Cardiac septum (tissue), 1 donor: ENCODE data around the gene PDE8B. TPM values are rescaled to one million over a fixed set of nuclear protein-coding genes. Genes with fewer than 3 reads are reported as not detected.

Experiments
- DNase-seq: peaks from one replicate; pipeline ENCODE4 v3.0.0-alpha.2; 2020; ENCODE audit warnings: low spot score
- intact Hi-C: fragments of 100-400 bp; cut with DNase I; formaldehyde crosslinking; loops from one replicate; pipeline ENCODE4 v1.14.0; 2022
- total RNA-seq: library from RNA; stranded (reverse); fragmentation: NEBNext Ultra II Directional; extraction: Animal tissue kit (Norgen Biotek cat#: 25700); gene quantifications from one replicate; pipeline ENCODE4 v1.2.1, GENCODE V29; 2021
- donor health status: DM: no; HTN: no; CAD: no.

The PDE8B gene
- total RNA-seq, 1 donor from 2014 or later, result 5.7 TPM

DNA sequence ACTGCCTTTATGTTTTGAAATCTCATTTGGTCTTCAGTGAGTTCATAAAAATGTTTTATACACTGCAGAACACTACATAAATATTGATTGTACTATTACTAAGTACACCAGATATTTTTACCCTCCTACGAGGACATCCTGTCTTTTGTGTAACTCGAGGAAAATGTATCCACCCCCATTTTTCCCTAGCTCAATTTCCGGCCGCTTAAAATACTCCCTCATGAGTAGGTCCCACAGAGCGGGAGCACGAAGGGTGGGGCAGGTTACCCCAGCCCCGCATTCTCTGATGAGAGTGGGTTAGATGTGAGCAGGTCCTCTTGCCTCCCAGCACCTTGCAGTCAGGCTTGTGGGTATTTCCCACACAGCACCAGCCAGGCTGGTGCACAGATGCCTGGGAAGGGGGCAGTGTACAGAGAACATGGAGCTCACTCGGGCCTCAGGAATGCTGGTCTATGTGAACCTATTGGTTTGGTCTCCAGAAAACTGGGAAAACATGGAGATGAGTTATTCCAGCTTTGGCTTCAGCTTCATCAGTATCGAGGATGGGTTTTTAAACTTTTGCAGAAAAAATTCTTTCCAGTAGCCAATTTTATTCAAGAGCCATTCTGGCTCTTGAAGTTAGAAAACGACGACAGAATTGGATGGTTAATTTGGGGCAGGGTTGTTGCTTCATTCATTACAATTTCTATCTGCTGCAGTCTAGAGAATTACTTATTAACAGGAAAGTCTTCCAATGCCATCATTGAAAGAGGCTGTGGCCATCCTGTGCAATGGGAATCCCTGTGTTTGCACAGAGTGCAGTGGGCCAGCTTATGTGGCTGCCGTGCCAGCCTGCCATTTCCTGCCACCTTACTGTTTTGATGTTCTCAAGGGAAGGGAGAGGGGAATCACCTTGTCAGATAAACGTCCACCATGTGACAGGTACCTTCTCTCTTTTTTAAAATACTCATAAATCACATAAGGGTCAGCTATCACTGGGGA is 208.4 kb downstream of the PDE8B start:
- intact Hi-C loops, result no loop called here
- no peak for DNase-seq

DNA sequence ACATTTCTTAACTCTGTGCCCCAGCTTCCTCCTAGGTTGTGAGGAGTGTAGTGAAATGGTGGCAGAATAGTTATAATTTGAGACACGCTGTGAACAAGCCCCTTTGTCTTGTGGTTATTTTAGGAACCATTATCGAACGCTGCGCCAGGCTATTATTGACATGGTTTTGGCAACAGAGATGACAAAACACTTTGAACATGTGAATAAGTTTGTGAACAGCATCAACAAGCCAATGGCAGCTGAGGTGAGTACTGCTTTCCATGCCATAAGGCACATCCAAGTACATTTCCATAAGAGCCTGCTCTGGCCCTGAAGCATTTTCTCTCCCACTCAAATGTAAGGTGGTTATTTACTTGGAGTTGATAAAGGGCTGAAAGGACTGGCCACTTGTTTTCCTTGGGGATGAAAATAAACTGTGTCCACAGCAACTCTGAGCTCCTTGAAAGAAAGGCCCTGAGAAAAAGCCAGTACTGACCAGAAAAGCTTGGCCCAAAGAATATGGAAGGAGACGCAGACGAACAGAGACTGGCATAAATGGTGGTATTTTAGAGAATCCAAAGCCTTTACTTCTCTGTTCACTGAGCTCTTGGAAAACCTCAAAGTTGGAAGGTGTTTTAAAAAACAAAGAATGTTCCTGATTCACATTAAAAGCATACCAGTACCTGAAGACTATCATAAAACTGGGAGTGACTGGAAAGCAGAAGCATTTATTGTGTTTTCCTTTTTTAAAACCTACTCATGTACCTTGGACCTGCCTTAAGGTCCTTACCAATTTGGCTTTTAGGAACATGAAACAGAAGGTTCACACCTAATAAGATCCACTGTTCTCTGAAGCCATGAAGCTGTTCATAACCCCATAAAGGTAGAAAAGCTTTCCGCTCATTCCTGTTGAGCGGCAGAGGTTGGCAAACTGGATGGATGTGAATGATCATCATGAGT is 209.4 kb downstream of the PDE8B start:
- no peak for DNase-seq
- intact Hi-C loops, result no loop called here

DNA sequence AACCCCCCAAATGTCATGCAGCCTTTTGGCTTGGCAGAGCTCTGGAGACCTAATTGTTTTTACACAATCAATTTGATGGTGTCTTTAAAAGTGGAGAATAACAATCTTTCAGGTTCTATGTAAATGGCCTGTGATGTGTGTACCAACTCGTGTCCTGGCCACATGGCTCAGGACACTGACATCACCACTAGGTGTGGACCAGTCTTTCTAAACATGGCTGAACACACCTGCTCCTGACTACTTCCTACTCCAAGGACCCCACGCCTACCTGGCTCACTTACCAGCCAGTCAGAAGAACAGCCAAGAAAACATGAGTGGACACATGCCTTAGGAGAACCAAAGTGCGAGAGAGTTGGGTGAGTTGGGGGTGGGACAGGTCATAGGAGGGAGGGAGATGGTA is 210.5 kb downstream of the PDE8B start:
- intact Hi-C loops, result no loop called here

DNA sequence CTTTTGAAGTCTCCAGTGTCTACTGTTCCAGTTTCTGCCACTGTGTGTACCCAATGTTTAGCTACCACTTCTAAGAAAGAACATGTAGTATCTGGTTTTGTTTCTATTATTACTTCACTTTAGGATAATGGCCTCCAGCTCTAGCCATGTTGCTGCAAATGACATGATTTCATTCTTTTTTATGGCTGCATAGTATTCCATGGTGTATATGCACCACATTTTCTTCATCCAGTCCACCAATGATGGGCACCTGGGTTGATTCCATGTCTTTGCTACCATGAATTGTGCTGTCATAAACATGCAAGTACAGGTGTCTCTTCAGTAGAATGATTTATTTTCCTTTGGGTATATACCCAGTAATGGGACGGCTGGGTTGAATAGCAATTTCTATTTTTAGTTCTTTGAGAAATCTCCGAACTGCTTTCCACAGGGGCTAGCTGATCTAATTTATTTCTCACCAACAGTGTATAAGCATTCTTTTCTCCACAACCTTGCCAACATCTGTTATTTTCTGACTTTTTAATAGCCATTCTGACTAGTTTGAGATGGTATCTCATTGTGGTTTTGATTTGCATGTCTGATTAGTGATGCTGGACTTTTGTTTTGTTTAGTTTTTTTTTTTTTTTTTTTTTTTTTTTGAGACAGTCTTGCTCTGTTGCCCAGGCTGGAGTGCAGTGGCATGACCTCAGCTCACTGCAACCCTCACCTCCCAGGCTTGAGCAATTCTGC is 212.7 kb downstream of the PDE8B start:
- no peak for DNase-seq
- intact Hi-C loops, result no loop called here

More for the DNA sequence above, 210.5 kb downstream of the PDE8B start:
- no peak for DNase-seq

DNA sequence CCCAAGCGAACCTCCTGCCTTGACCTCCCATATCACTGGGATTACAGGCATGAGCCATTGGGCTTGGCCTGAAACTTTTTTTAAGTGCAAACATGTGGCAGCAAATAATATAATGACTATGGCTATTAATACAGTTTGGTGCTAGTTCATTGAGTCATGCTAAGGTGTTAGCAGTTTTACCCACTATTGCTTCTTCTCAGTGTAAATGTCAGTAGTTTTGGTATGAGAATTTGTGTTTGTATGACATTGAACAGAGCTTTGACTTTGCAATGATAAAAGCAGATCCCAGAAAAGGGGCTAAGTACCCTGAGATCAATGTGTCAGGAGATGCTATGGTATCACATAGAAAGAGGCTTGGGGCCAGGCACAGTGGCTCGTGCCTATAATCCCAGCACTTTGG is 214.4 kb downstream of the PDE8B start:
- DNase-seq, result no peak
- intact Hi-C loops, result no loop called here

DNA sequence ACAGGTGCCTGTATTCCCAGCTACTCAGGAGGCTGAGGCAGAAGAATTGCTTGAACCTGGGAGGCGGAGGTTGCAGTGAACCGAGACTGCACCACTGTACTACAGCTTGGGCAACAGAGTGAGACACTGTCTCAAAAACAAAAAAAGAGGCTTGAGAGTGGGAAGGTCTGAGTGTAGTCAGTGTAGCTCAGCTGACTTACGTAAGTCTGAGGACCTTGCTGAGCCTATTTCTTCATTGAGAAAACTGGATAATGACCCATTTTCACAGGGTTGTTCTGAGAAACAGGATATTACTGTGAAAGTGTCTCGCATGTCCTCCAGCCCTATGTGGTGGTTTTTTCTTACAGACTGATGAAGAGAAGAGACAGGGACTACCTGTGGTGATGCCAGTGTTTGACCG is 214.9 kb downstream of the PDE8B start:
- no peak for DNase-seq
- intact Hi-C loops, result no loop called here

DNA sequence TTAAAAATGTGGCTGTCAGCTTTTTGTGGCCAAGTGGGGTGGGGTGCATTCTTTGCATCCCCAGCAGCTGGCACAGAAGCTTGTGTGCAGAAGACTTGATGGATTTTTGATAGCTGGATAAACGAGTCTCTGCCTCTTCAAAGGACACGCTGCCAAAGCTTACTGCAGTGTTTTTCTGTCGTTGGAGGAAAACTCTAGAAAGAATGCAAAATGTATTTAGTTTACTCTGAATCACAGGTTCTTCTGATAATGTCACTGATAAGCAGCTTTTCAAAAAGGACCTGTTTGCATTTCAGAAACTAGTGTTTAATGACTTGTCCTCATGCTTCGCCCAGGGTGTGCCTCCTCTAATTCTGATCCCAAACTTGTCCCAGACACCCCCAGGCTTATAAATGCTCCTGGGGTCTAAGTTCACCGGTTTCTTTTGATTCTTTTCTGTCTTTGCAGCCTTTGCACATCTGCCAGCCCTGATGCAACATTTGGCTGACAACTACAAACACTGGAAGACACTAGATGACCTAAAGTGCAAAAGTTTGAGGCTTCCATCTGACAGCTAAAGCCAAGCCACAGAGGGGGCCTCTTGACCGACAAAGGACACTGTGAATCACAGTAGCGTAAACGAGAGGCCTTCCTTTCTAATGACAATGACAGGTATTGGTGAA is 215.6 kb downstream of the PDE8B start:
- intact Hi-C loops, result no loop called here
- no peak for DNase-seq

DNA sequence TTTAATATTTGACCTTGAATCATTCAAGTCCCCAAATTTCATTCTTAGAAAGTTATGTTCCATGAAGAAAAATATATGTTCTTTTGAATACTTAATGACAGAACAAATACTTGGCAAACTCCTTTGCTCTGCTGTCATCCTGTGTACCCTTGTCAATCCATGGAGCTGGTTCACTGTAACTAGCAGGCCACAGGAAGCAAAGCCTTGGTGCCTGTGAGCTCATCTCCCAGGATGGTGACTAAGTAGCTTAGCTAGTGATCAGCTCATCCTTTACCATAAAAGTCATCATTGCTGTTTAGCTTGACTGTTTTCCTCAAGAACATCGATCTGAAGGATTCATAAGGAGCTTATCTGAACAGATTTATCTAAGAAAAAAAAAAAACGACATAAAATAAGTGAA is 216.2 kb downstream of the PDE8B start:
- intact Hi-C loops, result no loop called here
- DNase-seq, result no peak

DNA sequence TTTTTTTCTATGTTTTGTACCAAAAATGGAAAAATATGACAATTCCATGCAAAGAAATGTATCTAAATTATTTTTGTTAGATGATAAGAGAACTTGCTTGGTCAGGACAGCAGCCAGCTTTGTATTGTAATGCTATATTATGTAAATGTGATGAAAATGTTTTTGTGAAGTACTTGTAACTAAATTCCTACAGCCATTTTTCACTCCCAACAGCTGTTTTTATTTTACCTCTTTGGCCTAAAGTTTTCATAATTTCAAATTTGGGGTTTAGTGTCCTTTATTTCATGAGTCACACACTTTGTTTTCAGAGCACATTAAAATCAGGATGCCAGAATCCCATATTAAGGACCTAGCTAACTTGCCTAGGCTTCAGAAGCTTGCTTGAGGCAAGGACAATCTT is 217.5 kb downstream of the PDE8B start:
- intact Hi-C loops, result no loop called here
- DNase-seq, result no peak

DNA sequence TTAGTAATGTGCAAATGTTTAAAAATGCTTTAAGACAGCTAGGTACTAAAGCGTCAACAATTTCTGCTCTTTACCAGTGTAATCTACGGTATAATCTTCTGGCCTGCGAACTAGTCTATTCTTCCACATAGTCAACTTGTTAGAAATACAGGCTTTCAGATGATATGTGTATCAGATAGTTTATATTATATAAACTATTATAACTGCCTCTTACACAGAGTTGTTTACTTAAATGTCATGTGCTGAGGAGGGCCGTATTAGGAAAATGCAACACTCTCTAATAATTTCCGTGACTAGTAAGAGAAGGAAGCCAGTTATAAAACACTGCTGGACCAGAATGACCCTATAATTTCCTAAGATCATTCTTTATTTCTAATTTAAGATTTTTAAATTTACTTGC is 218.0 kb downstream of the PDE8B start:
- intact Hi-C loops, result no loop called here
- DNase-seq, result no peak

DNA sequence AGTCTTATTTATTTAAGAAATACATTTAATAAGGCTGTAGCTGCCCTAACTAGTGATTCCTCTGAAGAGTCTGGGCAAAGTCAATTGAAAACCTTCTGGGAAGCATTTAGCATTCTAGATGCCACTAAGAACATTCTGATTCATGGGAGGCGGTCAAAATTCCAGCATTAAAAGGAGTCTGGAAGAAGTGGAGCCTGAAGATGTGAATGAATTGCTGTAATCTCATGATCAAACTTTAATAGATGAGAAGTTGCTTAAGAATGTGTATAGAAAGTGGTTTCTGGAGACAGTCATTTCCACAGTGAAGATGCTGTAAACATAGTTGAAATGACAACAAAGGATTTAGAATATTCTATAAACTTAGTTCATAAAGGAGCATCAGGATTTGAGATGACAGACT is 220.2 kb downstream of the PDE8B start:
- no peak for DNase-seq
- intact Hi-C loops, result no loop called here

DNA sequence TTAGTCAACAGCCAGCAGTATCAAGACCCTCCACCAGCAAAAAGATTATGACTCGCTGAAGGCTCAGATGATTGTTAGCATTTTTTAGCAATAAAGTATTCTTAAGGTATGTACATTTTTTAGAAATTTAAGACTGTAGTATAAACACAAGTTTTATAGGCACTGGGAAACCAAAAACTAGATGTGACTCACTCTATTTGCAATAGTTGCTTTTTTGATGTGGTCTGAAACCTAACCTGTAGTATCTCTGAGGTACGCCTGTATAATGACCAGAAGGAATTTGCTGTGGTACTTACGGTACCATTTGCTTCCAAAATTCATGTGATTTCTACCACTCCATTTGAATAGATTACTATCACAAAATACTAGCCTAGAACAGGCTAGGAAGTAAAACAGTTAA is 220.8 kb downstream of the PDE8B start:
- intact Hi-C loops, result no loop called here
- no peak for DNase-seq

DNA sequence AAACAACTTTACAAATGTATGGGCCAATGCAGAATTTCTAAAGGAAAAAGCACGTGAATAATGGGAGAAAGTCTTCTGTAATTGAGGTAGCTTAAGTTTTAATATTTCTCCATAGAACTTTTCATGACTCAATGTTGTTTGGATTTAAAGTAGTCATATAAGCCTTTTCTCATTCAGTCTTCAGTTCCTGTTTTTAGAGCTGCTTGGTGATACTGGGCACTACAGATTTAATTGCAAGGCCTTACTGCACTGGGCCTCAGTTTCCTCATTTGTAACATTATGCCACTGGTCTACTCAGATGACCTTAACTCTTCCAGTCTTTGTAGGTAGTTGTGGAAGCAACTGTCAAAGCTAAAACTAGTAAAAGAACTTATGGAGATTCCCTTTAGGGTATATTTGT is 221.2 kb downstream of the PDE8B start:
- no peak for DNase-seq
- intact Hi-C loops, result no loop called here

DNA sequence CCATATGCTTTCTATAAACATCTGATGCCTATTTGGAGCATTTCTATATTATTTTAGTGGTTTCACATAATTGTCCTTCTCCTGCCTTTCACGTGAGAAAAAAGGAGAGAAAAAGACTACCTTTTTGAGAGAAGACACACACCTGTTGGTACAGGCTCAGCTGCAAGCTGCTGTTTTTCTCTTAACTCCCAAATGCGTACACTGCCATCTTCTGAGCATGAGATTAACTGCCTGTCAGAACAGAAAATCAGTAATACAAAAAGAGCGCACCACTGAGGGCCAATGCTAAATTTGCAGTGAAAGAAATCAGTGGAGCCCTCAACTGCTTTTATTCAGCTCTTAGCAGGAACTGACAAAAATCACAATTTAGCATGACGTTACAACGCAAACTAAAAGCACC is 226.7 kb downstream of the PDE8B start:
- intact Hi-C loops, result loop anchor here (5.0 kb wide), 1 partner anchor 305 kb away; no protein-coding TSS in a partner anchor
- DNase-seq, result no peak

DNA sequence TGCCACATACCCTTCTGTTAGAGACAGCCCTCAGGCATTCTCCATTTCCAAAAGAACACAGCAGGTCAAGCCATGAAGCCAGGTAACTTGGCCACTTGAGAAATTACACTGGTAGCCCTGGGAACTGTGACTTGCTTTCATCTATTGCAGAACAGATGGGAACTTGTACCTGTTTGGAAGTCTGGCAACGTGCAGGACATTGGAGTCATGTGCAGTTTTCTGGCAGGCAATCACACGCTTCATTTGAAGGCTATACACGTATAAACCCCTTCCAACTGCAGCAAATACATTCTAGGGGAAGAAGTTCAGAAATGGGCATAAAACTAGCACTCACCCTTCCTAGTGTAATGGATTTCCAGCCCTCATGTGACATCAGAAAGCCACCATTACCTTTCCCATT is 227.6 kb downstream of the PDE8B start:
- intact Hi-C loops, result loop anchor here (5.0 kb wide), 1 partner anchor 306 kb away; no protein-coding TSS in a partner anchor

DNA sequence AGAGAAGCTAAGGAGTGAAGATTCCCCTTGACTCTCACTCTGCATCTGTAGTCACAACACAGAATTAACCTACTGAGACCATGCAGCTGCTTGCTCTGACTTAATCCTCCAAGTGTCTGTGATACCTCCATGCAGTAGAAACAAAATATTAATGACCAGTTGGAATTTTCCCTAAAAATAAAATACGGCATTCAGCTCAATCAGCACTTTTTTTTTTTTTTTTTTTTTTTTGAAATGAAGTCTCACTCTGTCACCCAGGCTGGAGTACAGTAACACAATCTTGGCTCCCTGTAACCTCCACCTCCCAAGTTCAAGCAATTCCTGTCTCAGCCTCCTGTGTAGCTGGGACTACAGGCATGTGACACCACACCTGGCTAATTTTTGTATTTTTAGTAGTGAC is 233.2 kb downstream of the PDE8B start:
- intact Hi-C loops, result no loop called here
- no peak for DNase-seq

More for the DNA sequence above, 227.6 kb downstream of the PDE8B start:
- no peak for DNase-seq

DNA sequence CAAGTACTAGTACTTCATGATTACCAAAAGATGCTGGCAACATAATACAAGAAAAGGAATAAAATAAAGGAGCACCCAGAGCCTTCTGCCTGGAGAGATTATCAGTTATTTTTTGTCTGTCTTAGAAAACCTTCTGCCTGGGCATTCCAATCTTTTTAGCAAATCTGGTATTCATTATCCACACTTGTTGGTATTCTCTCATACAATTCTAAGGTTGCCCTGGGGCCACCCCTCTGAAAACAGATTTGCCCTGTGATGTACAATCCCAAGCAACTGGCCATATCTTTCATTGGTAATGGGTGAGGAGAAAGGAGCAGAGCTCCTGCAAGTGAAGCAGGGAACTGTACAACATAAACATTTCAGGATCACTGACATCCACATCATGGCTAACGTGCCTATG is 233.9 kb downstream of the PDE8B start:
- DNase-seq, result no peak
- intact Hi-C loops, result no loop called here

DNA sequence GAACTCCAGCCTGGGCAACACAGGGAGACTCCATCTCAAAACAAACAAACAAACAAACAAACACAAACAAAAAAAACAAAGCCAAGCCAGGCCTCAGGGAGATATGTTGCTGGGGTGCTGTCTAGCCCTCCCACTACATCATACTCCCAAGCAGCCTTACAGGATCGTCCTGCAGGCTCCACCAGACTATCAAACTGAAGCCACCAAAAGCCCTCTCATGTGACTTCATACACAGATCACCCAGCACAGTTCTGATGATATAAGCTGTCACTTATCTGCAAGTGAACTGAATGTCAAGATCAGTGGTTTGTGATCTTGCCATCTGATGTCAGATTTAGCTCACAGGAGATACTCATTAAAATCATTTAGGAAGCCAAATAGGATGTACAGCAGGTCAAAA is 238.4 kb downstream of the PDE8B start:
- no peak for DNase-seq
- intact Hi-C loops, result no loop called here

DNA sequence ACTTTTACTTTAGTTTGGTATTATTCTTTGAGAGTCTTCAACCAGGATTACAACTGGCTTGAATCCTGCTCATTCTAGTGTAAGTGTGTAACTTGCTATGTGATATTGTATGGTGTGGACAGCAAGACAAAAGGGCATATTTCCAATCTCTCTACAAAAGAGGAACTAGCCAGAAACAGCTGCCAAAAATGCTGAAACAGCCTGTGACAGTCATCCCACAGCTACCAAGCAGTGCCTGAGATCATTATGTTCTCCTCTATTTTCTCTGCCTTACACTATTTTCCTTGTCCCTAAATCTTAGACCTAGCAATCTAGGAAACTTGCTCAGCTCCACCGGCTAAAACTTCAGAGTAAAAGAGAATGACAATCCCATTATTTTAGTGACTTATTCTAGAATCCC is 238.8 kb downstream of the PDE8B start:
- intact Hi-C loops, result no loop called here
- DNase-seq, result no peak
